Smooth muscle cell (in vitro differentiated cells): ENCODE results near the gene SH3TC1. TPM values are rescaled to one million over a fixed set of nuclear protein-coding genes. Genes with fewer than 3 reads are reported as not detected.

Experiments
- DNase-seq: peaks from one replicate; lab custom pipeline; 2025; ENCODE audit not compliant: unreplicated experiment; lab: John Stamatoyannopoulos, UW
- H2AFZ ChIP-seq: fragments of 200-600 bp; sonication (generic); 2 replicates; pipeline ENCODE4 v1.6.0; 2016; ENCODE audit warnings: antibody characterized with exemption, low read depth, mild to moderate bottlenecking
- H3F3A ChIP-seq: fragments of 200-600 bp; sonication (generic); 2 replicates; pipeline ENCODE4 v1.6.0; 2017; ENCODE audit warnings: antibody characterized with exemption, low read depth
- H3K27ac ChIP-seq: fragments of 200-600 bp; sonication (generic); 2 replicates; pipeline ENCODE4 v1.5.1; 2016; ENCODE audit warnings: low read depth, mild to moderate bottlenecking
- H3K27me3 ChIP-seq: fragments of 200-600 bp; sonication (generic); 2 replicates; pipeline ENCODE4 v1.6.1; 2016; ENCODE audit warnings: low read depth, mild to moderate bottlenecking
- H3K36me3 ChIP-seq: fragments of 200-600 bp; sonication (generic); 2 replicates; pipeline ENCODE4 v1.5.1; 2016; ENCODE audit warnings: low read depth
- H3K4me1 ChIP-seq: fragments of 200-600 bp; sonication (generic); 2 replicates; pipeline ENCODE4 v1.5.1; 2016; ENCODE audit warnings: low read depth
- H3K4me2 ChIP-seq: fragments of 200-600 bp; sonication (generic); 2 replicates; pipeline ENCODE4 v1.6.0; 2016; ENCODE audit warnings: mild to moderate bottlenecking
- H3K4me3 ChIP-seq: fragments of 200-600 bp; sonication (generic); 2 replicates; pipeline ENCODE4 v1.5.1; 2016; ENCODE audit warnings: mild to moderate bottlenecking
- H3K79me2 ChIP-seq: fragments of 200-600 bp; sonication (generic); 2 replicates; pipeline ENCODE4 v1.6.0; 2016; ENCODE audit warnings: low read depth, mild to moderate bottlenecking
- H3K9ac ChIP-seq: fragments of 200-600 bp; sonication (generic); 2 replicates; pipeline ENCODE4 v1.6.0; 2016; ENCODE audit warnings: low read depth
- H3K9me3 ChIP-seq: fragments of 200-600 bp; sonication (generic); replicated peaks from 2 replicates; pipeline ENCODE4 v1.5.1; 2016; ENCODE audit warnings: low read depth
- H4K20me1 ChIP-seq: fragments of 200-600 bp; sonication (generic); 2 replicates; pipeline ENCODE4 v1.6.0; 2016; ENCODE audit warnings: low read depth
- CTCF ChIP-seq: fragments of 200-600 bp; sonication (generic); IDR thresholded peaks from 2 replicates; pipeline ENCODE4 v1.5.1; 2017; ENCODE audit warnings: borderline replicate concordance, mild to moderate bottlenecking, antibody characterized with exemption; ENCODE audit not compliant: insufficient read depth, poor library complexity, severe bottlenecking
- WGBS: methylation state at CpG from one replicate; pipeline ENCODE4 v1.1.7; 2016; ENCODE audit warnings: low lambda C conversion rate; 5-methylcytosine and 5-hydroxymethylcytosine counted together
- polyA plus RNA-seq: library from polyadenylated mRNA; unstranded; fragments of >200 nt; fragmentation: Nextera tagmentation; extraction: Ambion mirVana; gene quantifications from 2 replicates; pipeline ENCODE4 v1.2.1, GENCODE V29; 2016
- total RNA-seq: library from RNA; depleted of rRNA; stranded (reverse); fragments of >200 nt; gene quantifications from 2 replicates; pipeline ENCODE4 v1.2.3, GENCODE V29; 2014

Gene SH3TC1
- total and polyA plus RNA-seq, 2 experiments from 2014 or later: 7.8 to 17.7 TPM

DNA sequence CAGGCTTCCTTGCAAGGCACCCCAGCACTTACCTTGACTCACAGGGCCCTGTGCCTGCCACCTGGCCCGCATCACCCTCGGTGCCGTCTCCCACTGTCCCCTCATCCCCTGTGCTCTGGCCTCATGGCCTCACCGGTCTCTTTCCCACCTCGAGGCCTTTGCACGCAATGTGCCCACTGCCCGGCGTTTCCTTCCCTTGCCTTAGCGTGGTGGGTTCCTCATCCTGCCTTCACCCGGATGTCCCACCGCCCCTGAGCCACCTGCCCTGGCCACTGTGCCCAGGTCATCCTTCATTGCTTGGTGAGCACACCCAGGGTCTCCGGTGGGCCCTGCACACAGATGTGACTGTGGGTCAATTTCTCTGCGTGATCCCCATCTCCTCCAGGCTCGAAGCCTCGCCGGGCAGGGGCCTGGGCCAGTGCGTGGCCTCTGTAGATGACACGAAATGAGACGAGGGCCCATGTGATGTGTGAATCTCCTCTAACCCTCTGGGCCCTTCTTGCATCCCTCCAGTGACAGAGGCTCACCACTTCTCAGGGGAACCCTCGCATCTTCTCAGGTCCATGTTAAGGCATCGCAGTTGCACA, 75.1 kb downstream of the SH3TC1 start:
- H3K4me2 ChIP-seq: peak overlapping the region; percentile 52
- no peaks in the 10 kb centered on the region for H3K9me3 ChIP-seq
- peaks cover 48% of the 10 kb centered on the region for H4K20me1 ChIP-seq
- TF ChIP-seq CTCF: no peak
- no peak overlapping the region for H3K9ac ChIP-seq
- DNase-seq: no peak
- no peak overlapping the region for H2AFZ ChIP-seq
- H3K27me3 ChIP-seq: no peaks in the 10 kb centered on the region
- peaks cover 16% of the 10 kb centered on the region for H3F3A ChIP-seq
- peaks cover 35% of the 10 kb centered on the region for H3K79me2 ChIP-seq
- H3K27ac ChIP-seq: peak overlapping the region; percentile 16
- no peak overlapping the region for H3K4me3 ChIP-seq
- WGBS: 93% methylated on average over 21 of the region's 21 CpGs
- no peaks in the 10 kb centered on the region for H3K36me3 ChIP-seq
- H3K4me1 ChIP-seq: peaks cover 22% of the 10 kb centered on the region

DNA sequence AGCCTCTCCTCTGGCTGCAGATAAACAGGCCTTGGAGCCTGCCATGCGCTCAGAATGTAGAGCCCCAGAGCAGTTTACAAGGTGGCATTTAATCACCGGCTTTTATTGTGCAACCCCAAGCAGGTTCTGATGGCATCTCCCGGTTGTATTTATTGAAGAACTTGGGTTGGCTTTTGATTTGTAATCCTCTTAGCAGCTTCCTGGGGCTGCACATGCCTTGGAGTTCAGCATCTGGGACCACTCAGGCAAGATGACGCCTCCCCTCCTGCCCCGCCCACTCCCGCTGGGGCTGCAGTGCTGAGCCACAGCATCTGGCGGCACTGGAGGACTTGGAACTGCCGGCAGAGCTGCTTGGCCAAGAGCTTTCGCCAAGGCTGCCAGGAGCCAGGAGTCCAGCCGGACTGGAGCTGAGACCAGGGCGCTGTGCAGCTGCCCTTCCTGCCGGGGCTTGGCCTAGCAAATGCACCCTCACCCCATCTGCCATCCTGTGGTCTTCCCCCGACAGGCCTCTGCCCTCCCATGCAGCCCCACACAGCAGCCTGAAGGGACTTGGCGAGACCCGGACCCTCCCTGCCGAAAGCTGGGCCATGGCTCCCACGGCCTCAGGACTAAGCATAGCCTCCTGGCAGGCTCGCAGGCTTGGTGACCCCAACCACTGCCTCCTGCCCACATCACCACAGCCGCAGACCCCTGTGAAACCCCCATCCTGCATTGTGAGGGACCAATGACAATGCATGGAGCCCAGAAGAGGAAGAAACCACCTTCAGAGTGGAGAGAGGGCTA, 75.9 kb downstream of the SH3TC1 start:
- Histone ChIP-seq H3K27ac (peak overlapping the region; percentile 16), H3F3A (peaks cover 16% of the 10 kb centered on the region), H3K9ac (no peak overlapping the region), H4K20me1 (peaks cover 48% of the 10 kb centered on the region), H3K4me1 (peaks cover 19% of the 10 kb centered on the region), H3K27me3 (no peaks in the 10 kb centered on the region), H3K36me3 (no peaks in the 10 kb centered on the region), H2AFZ (no peak overlapping the region), H3K79me2 (peaks cover 35% of the 10 kb centered on the region), H3K4me3 (no peak overlapping the region), H3K9me3 (no peaks in the 10 kb centered on the region), H3K4me2 (peak overlapping the region; percentile 52)
- peak; percentile 71 for DNase-seq
- peak; percentile 22 for TF ChIP-seq CTCF
- 51% methylated on average over 19 of the region's 19 CpGs for WGBS

DNA sequence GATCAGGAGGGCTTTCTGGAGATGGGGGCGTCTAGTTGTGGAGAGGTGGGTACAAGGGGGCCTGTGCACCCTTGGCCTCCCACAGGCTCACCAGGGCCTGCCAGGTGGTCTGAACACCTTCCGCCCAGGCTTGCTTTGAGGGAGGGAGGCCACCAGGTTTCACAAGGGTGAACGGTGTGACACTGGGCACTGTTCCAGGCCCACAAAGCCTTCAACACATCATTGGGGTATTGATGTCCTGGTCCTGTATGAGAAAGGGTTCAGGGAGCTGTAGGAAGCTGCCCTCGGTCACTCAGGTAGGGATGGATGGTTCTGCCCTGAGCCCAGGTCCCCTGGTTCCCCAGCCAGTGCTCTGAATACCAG, 76.4 kb downstream of the SH3TC1 start:
- H3K4me1 ChIP-seq: peaks cover 13% of the 10 kb centered on the region
- no peak overlapping the region for H3K4me3 ChIP-seq
- 95% methylated on average over 4 of the region's 4 CpGs for WGBS
- H3F3A ChIP-seq: peaks cover 11% of the 10 kb centered on the region
- no peak overlapping the region for H2AFZ ChIP-seq
- H3K9ac ChIP-seq: no peak overlapping the region
- no peaks in the 10 kb centered on the region for H3K27me3 ChIP-seq
- H3K36me3 ChIP-seq: no peaks in the 10 kb centered on the region
- no peak for TF ChIP-seq CTCF
- peaks cover 29% of the 10 kb centered on the region for H3K79me2 ChIP-seq
- H4K20me1 ChIP-seq: peaks cover 44% of the 10 kb centered on the region
- H3K4me2 ChIP-seq: no peak overlapping the region
- H3K9me3 ChIP-seq: no peaks in the 10 kb centered on the region
- no peak for DNase-seq
- H3K27ac ChIP-seq: no peak overlapping the region
